ENCODE data around the gene IL22RA1.

- TF ChIP-seq TSHZ2 (CRISPR knock-in tag; IDR thresholded peaks at IDR 0.05): no peak
- TF ChIP-seq CREB5 (CRISPR knock-in tag; IDR thresholded peaks at IDR 0.05; ENCODE audit: low read depth): no peak
- TF ChIP-seq BACH2 (CRISPR knock-in tag; IDR thresholded peaks at IDR 0.05; ENCODE audit: borderline replicate concordance): no peak
- TF ChIP-seq ZNF70 (CRISPR knock-in tag; IDR thresholded peaks at IDR 0.05): no peak
Measured at GRCh38 chr1:24119859-24120756, 22.8 kb downstream of the IL22RA1 start.

Data from SK-N-SH treated with all-trans-retinoic acid at 6 μM for 48 hours (cell line).